Activated CD4-positive, alpha-beta T cell treated with anti-CD3 and anti-CD28 coated beads, Interleukin-2, amount 50 U/mL, for 4 hours (primary cell): ENCODE measurements around the gene BORCS5.
"Not testable (repeated sequence)": the region's sequence is repeated elsewhere in the genome, so short reads cannot be mapped to it uniquely, and the experiment has no call there.

Experiments
- DNase-seq, 2 experiments: peaks; one replicate each; pipeline ENCODE4 v3.0.0-alpha.2; 2020

BORCS5 gene

GRCh38 chr12:12396694-12397093, 39.8 kb downstream of the BORCS5 start:
- DNase-seq, result no peak

- DNase-seq, result no peak
Measured at GRCh38 chr12:12397184-12397583, 40.3 kb downstream of the BORCS5 start.

GRCh38 chr12:12398026-12398859, 41.4 kb downstream of the BORCS5 start:
- DNase-seq, result no peak

- DNase-seq, result no peak
Measured at GRCh38 chr12:12399161-12399560, 42.3 kb downstream of the BORCS5 start.

GRCh38 chr12:12399776-12400305, 43.0 kb downstream of the BORCS5 start:
- no peak for DNase-seq

GRCh38 chr12:12400793-12401192, 43.9 kb downstream of the BORCS5 start:
- no peak for DNase-seq

- no peak for DNase-seq
Measured at GRCh38 chr12:12403264-12404248, 46.7 kb downstream of the BORCS5 start.

GRCh38 chr12:12404297-12404696, 47.4 kb downstream of the BORCS5 start:
- no peak for DNase-seq

- no peak for DNase-seq
Measured at GRCh38 chr12:12405882-12406281, 49.0 kb downstream of the BORCS5 start.

- DNase-seq, result no peak
Measured at GRCh38 chr12:12406762-12407161, 49.9 kb downstream of the BORCS5 start.

- no peak for DNase-seq
Measured at GRCh38 chr12:12408265-12408690, 51.4 kb downstream of the BORCS5 start.

- DNase-seq, result not testable (repeated sequence)
Measured at GRCh38 chr12:12409337-12409736, 52.5 kb downstream of the BORCS5 start.

GRCh38 chr12:12415886-12416285, 59.0 kb downstream of the BORCS5 start:
- DNase-seq, result no peak

GRCh38 chr12:12419165-12419564, 62.3 kb downstream of the BORCS5 start:
- not testable (repeated sequence) for DNase-seq

GRCh38 chr12:12423367-12423766, 66.5 kb downstream of the BORCS5 start:
- DNase-seq, result no peak

- no peak for DNase-seq
Measured at GRCh38 chr12:12425001-12425400, 68.1 kb downstream of the BORCS5 start.

GRCh38 chr12:12425616-12426015, 68.7 kb downstream of the BORCS5 start:
- DNase-seq, result no peak

- no peak for DNase-seq
Measured at GRCh38 chr12:12427568-12427967, 70.7 kb downstream of the BORCS5 start.

- DNase-seq, result no peak
Measured at GRCh38 chr12:12428047-12428446, 71.2 kb downstream of the BORCS5 start.

GRCh38 chr12:12428961-12429657, 72.2 kb downstream of the BORCS5 start:
- DNase-seq, result no peak

GRCh38 chr12:12432364-12432763, 75.5 kb downstream of the BORCS5 start:
- no peak for DNase-seq

GRCh38 chr12:12433203-12433731, 76.4 kb downstream of the BORCS5 start:
- no peak for DNase-seq
